Activated gamma-delta T cell treated with Interleukin-2 at 50 U/mL for 16 hours (primary cell): ENCODE measurements around the gene KCNQ2.
"Not testable (repeated sequence)": the region's sequence is repeated elsewhere in the genome, so short reads cannot be mapped to it uniquely, and the experiment has no call there.

Source experiments
- DNase-seq: peaks from one replicate; pipeline ENCODE4 v3.0.0-alpha.2; 2020

The KCNQ2 gene

GRCh38 chr20:63471981-63472831 is at the start of gene KCNQ2:
KCNQ2 (minus strand) TSS chr20:63472655; CDS start chr20:63472463, 192 bp downstream.
- DNase-seq, result no peak

DNA sequence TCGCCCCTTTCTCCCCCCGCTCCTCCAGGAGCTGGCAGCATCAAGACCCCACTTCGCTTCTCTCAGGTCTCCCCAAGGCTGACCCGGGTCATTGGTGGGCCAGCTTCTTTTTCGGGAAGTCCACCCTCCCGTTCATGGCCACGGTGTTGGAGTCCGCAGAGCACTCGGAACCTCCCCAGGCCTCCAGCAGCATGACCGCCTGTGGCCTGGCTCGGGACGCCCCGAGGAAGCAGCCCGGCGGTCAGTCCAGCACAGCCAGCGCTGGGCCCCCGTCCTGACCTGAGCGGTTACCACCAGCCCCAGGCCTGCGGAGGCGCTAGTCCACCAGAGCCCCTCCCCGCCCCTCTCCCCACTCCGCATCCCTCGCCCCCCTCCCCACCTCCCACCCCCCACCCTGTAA is 49.1 kb upstream of the KCNQ2 start:
- DNase-seq, result no peak

GRCh38 chr20:63520934-63521601 is 48.6 kb upstream of the KCNQ2 start:
- DNase-seq, result peak; percentile 64

DNA sequence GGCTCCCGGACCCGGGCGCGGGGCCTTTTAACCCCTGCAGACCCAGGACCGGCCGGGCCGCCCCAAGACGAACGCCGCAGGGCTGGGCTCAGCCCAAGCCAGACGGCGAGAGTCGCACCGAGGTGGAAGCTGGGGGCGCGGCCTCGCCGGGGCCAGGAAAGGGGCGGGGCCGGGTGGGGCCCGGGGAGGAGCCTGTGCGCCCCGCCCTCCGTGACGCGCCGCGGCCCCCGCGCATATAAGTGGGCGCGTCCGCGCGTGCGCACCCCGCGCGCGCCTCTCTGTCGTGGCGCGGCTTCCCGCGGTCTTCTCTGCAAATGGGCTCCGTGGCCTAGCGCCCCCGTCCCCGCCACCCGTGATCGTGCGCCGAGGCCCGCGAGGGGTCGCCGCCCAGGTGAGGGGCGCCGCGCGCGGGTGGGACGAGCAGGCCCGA is 48.1 kb upstream of the KCNQ2 start, which contains the start of gene PPDPF:
Gene PPDPF (plus strand): TSS at position 262 of the 430 bp plus-strand sequence. CDS start 544 bp downstream, outside the sequence.
- peak; percentile 80 for DNase-seq

DNA sequence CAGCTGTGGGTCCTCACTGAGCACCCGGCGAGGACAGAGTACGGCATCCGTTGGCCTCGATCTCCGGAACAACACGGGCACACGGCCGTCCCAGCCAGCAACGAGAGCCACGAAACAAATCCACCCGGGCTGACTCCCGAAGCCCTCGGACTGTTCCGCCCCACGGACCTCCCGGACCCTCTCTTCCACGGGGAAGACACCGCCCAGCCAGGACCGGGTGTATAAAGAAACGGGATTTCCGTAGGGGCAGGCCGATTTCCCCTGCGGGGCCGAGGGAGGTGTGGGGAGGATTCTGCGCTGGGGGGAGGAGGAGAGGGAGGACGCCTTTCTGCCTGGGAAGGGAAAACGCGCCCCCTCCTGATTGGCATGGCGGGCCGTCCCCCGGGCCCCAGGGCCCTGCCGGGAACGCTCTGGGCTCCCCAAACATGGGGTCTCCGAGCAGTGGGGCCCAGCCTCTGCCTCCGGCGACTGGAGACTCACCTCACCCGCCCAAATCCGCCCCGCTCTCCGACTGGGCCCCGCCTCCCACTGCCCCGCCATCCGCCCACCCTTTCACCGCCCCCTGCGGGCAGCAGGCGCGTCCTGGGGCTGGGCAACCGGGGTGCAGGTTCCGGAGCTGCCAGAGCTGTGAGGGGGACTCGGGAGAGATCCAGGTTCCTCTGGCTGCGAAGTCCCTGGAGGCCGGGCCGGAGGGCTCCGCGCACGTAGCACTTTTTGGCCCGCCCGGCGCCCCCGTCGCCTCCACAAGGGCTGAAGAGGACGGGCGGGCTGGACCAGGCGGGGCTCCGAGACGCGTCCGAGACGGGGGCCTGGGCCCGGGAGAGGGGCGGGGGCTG is 47.4 kb upstream of the KCNQ2 start:
- DNase-seq, result peak; percentile 73

DNA sequence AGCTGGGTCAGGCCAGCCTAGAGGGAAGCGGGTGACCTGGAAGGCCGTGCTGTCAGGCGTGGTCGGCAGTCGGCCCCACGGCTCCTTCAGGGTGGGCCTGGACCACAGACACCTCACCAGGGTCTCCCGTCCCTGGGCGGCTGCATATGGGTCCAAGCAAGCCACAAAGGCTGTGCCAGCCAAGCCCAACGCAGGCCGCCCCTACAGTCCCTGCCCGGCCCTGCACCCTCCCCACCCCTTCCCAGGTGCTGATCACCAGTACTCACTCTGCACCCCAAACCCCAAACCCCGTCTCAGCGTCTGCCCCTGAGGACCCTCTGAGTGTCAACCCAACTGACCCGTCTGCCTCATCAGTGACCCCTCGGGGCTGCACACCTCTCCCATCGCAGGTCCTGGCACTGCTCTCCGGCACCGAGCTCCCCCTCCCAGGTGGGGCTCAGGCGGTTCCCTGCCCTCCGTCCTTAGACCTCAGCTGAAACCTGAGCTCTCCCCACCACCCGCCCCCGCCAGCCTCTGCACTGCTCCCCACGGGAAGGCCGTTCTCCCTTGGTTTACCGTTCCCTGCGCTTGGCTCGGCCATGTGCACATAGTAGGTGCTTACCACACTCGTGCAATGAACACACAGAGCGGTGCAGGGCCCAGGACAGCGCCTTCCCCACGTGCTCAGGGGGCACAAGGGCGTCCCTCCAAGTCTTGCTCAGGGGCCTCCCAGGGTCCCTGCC is 46.7 kb upstream of the KCNQ2 start:
- peak; percentile 7 for DNase-seq

DNA sequence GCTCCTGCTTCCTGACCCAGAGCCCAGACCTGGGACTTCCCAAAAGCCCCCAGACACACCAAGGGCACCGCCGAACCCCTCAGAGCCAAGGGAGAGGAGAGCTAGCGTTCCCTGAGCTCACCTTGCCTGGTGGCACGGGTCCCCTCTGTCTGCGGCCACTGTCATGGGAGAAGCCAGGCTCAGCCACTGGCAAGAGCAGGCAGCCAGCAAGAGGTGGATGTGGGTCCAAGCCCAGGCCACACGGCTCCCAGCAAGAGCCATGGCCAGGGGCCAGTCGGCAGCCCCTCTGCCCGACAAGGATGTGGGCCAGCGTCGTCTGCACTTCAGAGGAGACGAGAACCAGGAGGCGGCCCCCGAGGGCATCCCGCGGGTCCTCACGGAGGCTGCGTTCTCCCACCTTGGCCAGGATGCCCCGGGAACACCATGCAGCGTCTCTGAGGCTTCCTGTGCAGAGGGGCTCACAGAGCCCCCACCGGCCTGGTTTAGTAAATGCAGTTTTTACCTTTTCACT is 46.0 kb upstream of the KCNQ2 start:
- DNase-seq, result no peak

DNA sequence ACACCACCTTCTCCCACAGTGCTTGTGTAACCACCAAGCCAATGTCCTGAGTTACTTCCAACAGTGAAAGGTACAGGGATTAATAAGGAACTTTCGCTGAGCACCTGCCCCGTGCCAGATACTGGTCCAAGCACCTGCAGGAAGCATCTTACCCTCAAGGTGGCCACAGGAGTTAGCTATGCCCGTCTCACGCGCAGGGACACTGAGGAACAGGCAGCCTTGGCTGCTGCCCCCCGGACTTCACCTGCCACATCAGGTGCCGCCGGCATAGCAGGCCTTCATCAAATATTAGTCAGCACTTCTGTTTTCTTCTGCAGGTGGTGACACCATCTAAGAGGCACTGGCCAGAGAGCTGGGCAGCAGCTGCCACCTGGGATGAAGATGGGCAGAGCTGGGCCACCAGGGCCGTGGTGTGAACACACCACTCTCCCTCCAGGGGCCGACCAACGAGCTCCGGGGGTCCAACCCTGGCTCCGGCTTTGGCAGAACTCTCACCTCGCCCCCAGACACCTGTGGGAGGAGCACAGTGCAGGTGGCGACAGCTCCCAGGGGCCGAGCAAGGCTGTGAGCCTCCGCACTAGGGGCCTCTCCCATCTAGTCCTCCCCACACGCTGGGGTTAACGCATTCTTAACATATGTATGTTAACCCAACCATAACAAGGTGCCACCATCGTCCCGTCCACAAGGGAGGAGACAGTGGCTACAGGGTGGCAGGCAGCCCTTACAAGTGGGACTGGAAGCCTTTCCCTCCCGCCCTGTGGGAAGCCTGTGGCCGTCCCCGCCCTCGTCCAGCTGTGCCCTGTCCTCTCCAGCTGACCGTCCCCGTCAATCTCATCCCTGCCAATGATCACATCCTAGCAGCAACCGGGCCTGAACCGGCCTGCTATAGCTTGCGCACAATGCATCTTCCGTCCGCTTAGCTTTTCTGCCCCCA is 45.2 kb upstream of the KCNQ2 start:
- no peak for DNase-seq

DNA sequence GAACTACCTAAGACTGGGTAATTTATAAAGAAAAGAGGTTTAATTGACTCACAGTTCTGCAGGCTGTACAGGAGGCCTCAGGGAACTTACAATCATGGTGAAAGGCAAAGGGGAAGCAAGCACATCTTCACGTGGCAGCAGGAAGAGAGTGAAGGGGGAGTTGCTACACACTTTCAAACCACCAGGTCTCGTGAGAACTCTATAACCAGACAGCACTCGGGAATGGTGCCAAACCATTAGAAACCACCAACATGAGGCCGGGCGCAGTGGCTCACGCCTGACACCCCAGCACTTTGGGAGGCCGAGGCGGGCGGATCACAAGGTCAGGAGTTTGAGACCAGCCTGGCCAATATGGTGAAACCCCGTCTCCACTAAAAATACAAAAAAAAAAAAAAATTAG is 42.1 kb upstream of the KCNQ2 start:
- DNase-seq, result not testable (repeated sequence)

DNA sequence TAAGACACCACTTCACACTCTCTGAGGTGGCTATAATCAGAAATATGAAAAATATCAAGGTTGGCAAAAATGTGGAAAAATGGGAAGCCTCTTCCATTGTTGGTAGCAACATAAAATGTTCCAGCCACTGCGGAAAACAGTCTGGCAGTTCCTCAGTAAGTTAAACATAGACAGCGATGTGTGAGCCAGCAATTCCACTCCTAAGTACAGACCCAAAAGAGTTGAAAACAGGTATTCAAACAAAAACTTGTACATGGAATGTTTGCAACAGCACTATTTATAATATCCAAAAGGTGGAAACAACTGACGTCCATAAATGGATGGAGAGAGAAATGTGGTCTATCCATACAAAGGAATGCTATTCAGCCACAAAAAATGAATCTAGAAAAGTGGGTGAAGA is 40.8 kb upstream of the KCNQ2 start:
- DNase-seq, result no peak

DNA sequence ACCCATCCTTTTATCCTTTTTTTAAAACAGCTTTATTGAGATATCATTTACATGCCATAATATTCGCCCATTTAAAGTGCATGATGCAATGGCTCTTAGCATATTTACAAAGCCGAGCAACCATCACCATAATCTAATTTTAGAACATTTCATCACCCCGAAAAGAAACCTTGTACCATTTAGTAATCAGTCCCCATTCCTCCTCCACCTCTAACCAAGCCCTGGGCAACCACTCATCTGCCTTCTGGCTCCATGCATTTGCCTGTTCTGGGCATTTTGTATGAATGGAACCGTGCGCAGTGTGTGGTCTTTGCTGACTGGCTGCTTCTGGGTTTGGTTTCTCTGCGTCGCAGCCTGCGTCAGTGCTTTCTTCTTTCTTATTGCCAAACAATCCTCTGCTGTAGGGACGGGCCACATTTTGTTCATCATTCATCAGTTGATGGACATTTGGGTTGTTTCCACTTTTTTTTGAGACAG is 36.7 kb upstream of the KCNQ2 start:
- DNase-seq, result no peak

DNA sequence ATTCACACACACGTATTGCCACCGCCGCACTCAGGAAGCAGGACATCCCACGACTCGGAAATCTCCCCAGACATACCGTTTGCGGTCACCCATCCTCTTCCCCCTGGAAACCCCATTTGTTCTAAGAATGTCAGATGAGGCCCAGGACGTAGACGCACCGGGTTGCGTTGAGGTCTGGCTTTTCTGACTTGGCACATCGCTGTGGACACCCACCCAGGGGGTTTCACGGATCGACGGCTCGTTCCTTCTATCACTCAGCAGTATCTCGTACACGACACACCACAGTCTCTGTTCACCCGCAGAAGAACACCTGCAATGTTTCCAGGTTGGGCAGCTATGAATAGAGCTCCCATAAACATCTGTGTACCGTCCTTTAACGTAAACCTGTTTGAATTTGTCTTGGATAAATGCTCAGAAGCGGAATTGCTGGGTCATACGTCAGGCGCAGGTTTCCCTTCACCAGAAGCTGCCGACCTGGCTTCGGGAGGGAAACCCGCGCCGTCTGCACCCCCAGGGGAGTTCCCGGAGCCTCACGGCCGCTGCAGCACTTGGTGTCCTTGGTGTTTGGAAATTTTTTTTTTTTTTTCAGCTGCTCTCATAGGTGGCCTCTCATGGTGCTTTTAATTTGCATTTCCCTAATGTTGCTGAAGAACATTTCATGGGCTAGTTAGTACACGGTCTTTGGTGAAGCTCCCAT is 35.8 kb upstream of the KCNQ2 start:
- DNase-seq, result no peak

GRCh38 chr20:63507083-63507743 is 34.8 kb upstream of the KCNQ2 start:
- DNase-seq, result no peak

- no peak for DNase-seq
Measured at GRCh38 chr20:63505723-63506122, 33.3 kb upstream of the KCNQ2 start.

GRCh38 chr20:63505281-63505680 is 32.8 kb upstream of the KCNQ2 start:
- no peak for DNase-seq

DNA sequence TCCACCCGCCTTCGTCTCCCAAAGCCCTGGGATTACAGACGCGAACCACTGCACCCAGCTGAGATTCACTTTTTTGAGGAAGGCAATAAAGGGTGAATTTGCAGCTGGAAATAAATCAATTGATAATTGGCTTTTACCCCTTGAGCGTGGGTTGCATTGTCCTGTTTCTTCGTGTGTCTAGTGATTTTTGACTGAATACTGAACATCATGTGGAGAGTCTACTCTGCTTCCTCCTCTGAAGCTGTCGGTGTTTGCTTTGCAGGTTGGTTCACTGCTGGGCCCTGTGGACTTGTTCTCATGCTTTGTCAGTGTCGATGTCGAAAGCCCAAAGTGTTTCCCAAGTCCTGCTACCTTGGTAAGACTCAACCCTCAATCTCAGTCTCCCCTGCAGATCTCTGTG is 32.2 kb upstream of the KCNQ2 start:
- DNase-seq, result no peak

GRCh38 chr20:63503524-63503923 is 31.1 kb upstream of the KCNQ2 start:
- no peak for DNase-seq

DNA sequence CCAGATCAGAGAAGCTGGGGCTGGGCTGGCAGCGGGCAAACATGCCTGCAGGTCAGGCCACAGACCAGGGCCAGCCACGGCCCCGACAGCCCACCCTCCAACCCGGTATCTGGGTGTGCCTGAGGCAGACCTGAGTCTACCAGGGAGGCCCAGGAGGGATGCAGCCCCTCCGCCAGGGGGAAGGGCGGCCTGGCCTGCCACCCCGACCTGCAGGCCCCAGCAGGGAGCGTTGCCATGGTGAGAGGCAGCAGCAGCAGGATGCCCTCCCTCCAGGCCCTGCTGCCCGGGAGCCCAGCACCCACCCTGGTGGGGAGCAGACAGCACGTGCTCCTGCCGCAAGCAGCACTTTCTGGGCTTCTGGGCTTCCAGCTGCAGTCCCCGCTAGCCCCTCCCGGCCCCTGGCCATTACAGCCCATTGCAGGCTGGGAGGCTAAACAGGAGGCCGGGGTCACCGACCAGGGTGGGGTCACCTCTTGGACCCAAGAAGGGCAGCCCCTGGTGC is 30.3 kb upstream of the KCNQ2 start:
- no peak for DNase-seq
